HepG2 (cell line): Measurements from ENCODE around the gene CAMKMT. TPM values are rescaled to one million over a fixed set of nuclear protein-coding genes. Genes with fewer than 3 reads are reported as not detected.

Experiments used
- ATAC-seq: fragments of 200-7000 bp; cut with Tn5 transposase; 3 replicates; pipeline ENCODE4 v1.9.1; 2020; ENCODE audit warnings: mild to moderate bottlenecking, moderate library complexity
- BruUV-seq: library from RNA; stranded (reverse); fragments of 400-500 nt; replicated peaks from 2 replicates; lab custom pipeline; 2021; lab: Mats Ljungman, UMichigan
- CTCF ChIA-PET: fragments of 300-600 bp; formaldehyde crosslinking; extraction: SDS; loops from one replicate; lab custom pipeline; 2021; ENCODE audit warnings: low total read pairs, inconsistent platforms, low intra/inter-chr PET ratio; lab: Yijun Ruan, JAX
- POLR2A ChIA-PET: fragments of 350-600 bp; sonication (Branson Sonifier 250); formaldehyde crosslinking; loops from one replicate; lab custom pipeline; 2020; ENCODE audit warnings: antibody characterized with exemption, inconsistent platforms; lab: Yijun Ruan, JAX
- DNase-seq: peaks from one replicate; pipeline ENCODE4 v3.0.0-alpha.2; 2015; ENCODE audit warnings: low spot score
- FAIRE-seq: peaks from 3 replicates; lab custom pipeline; 2011; peaks lifted over from hg19 to GRCh38; lab: Jason Lieb, UNC
- H2AFZ ChIP-seq: one replicate; pipeline ENCODE4 v1.6.1; 2011; ENCODE audit warnings: low read length, inconsistent platforms
- H3K27ac ChIP-seq: fragments of 300-600 bp; 3 replicates; pipeline ENCODE4 v1.8.0; 2011; ENCODE audit warnings: mixed run types, mild to moderate bottlenecking, mixed read lengths, low read length, inconsistent platforms; ENCODE audit not compliant: insufficient read depth; ENCODE audit errors: extremely low read length
- H3K27me3 ChIP-seq, 2 experiments: fragments of 200-600 bp in 1 of 2; 2 replicates in 1 of 2; 3 replicates in 1 of 2; pipeline versions ENCODE4 v1.6.0 to v1.8.0; 2011; ENCODE audit warnings: low read length in 2 of 2, mild to moderate bottlenecking in 2 of 2, moderate library complexity in 2 of 2, inconsistent platforms in 1 of 2; ENCODE audit not compliant: insufficient read depth in 2 of 2, control insufficient read depth in 1 of 2
- H3K36me3 ChIP-seq, 2 experiments: fragments of 200-600 bp in 1 of 2; replicated peaks in 1 of 2; 2 replicates in 1 of 2; 3 replicates in 1 of 2; pipeline versions ENCODE4 v1.5.1 to v1.8.0; 2011; ENCODE audit warnings: low read length in 2 of 2, inconsistent platforms in 1 of 2; ENCODE audit not compliant: insufficient read depth in 2 of 2, control insufficient read depth in 1 of 2
- H3K4me1 ChIP-seq: 2 replicates; pipeline ENCODE4 v1.5.1; 2012; ENCODE audit warnings: low read length, inconsistent platforms; ENCODE audit not compliant: insufficient read depth
- H3K4me2 ChIP-seq: 2 replicates; pipeline ENCODE4 v1.6.0; 2011; ENCODE audit warnings: low read depth, low read length, inconsistent platforms
- H3K4me3 ChIP-seq, 3 experiments: fragments of 200-600 bp in 1 of 3; sonication (generic), shearing (Covaris generic) in 1 of 3; replicated peaks in 1 of 3; 2 replicates each; pipeline ENCODE4 v1.5.1; 2011 to 2016; ENCODE audit warnings: low read length in 3 of 3, inconsistent platforms in 2 of 3, low read depth in 2 of 3, mild to moderate bottlenecking in 2 of 3, control low read depth in 1 of 3, mixed read lengths in 1 of 3; ENCODE audit not compliant: insufficient read depth in 1 of 3
- H3K79me2 ChIP-seq: one replicate; pipeline ENCODE4 v1.6.1; 2011; ENCODE audit warnings: low read length, inconsistent platforms; ENCODE audit not compliant: insufficient read depth
- H3K9ac ChIP-seq: 2 replicates; pipeline ENCODE4 v1.6.0; 2011; ENCODE audit warnings: mild to moderate bottlenecking, low read depth, low read length, inconsistent platforms; ENCODE audit not compliant: insufficient read depth
- H3K9me3 ChIP-seq: 2 replicates; pipeline ENCODE4 v1.5.1; 2012; ENCODE audit warnings: mild to moderate bottlenecking, low read length
- H4K20me1 ChIP-seq: 2 replicates; pipeline ENCODE4 v1.6.0; 2011; ENCODE audit warnings: inconsistent platforms, mild to moderate bottlenecking, low read length, moderate library complexity; ENCODE audit not compliant: insufficient read depth
- ARNTL ChIP-seq: sonication (generic); formaldehyde crosslinking; IDR thresholded peaks from 2 replicates; pipeline ENCODE4 v1.4.0; 2020; ENCODE audit warnings: mild to moderate bottlenecking, missing genetic modification reagents
- HMG20B ChIP-seq: conservative IDR thresholded peaks from 2 replicates; pipeline ENCODE4 v1.6.1; 2016; ENCODE audit warnings: missing genetic modification reagents, missing compliant biosample characterization
- NFRKB ChIP-seq: fragments of 450-650 bp; IDR thresholded peaks from 2 replicates; pipeline ENCODE4 v1.6.1; 2017
- PLRG1 ChIP-seq: fragments of 450-650 bp; conservative IDR thresholded peaks from 2 replicates; pipeline ENCODE4 v1.6.1; 2016
- TCF12 ChIP-seq, 2 experiments: fragments of 450-650 bp in 1 of 2; sonication (generic) in 1 of 2; formaldehyde crosslinking in 1 of 2; IDR thresholded peaks; 2 replicates each; pipeline versions ENCODE4 v1.6.1 to v1.8.0; 2017 to 2022; ENCODE audit warnings: antibody characterized with exemption in 1 of 2, mild to moderate bottlenecking in 1 of 2, missing genetic modification reagents in 1 of 2, moderate library complexity in 1 of 2
- ZFP36L1 ChIP-seq: sonication (generic); formaldehyde crosslinking; IDR thresholded peaks from 2 replicates; pipeline ENCODE4 v1.8.0; 2022; ENCODE audit warnings: mild to moderate bottlenecking, missing genetic modification reagents, moderate library complexity
- ZFP82 ChIP-seq: sonication (generic); formaldehyde crosslinking; IDR thresholded peaks from 2 replicates; pipeline ENCODE4 v1.5.1; 2020; ENCODE audit warnings: mild to moderate bottlenecking, missing genetic modification reagents, borderline replicate concordance
- ZNF484 ChIP-seq: sonication (generic); formaldehyde crosslinking; IDR thresholded peaks from 2 replicates; pipeline ENCODE4 v1.5.1; 2020; ENCODE audit warnings: mild to moderate bottlenecking, low read depth, missing genetic modification reagents, borderline replicate concordance
- ZNF616 ChIP-seq: sonication (generic); formaldehyde crosslinking; IDR thresholded peaks from 2 replicates; pipeline ENCODE4 v1.5.0; 2020; ENCODE audit warnings: low read depth, mild to moderate bottlenecking, missing genetic modification reagents
- ZNF776 ChIP-seq: sonication (generic); formaldehyde crosslinking; IDR thresholded peaks from 2 replicates; pipeline ENCODE4 v1.4.0; 2020; ENCODE audit warnings: mild to moderate bottlenecking, missing genetic modification reagents
- ZNF788 ChIP-seq: sonication (generic); formaldehyde crosslinking; IDR thresholded peaks from 2 replicates; pipeline ENCODE4 v1.5.0; 2020; ENCODE audit warnings: mild to moderate bottlenecking, missing genetic modification reagents, borderline replicate concordance
- WGBS: methylation state at CpG from one replicate; pipeline ENCODE4 v1.1.6; 2017; ENCODE audit warnings: low lambda C conversion rate; 5-methylcytosine and 5-hydroxymethylcytosine counted together
- in situ Hi-C: cut with HindIII; loops from 2 replicates; pipeline ENCODE4 v1.10.0; 2017; ENCODE audit warnings: low pct_unique_long_range_greater_than_20kb; ENCODE audit not compliant: extremely low pct_ligation_motif_present
- intact Hi-C: fragments of 100-400 bp; cut with micrococcal nuclease; formaldehyde crosslinking; loops from one replicate; pipeline ENCODE4 v1.10.0; 2022; ENCODE audit not compliant: unreplicated experiment
- polyA plus RNA-seq, 8 experiments: library from polyadenylated mRNA; depleted of rRNA in 3 of 8; stranded (reverse) in 7 of 8; unstranded in 1 of 8; fragments of >200 nt; fragmentation: Illumina TruSeq in 4 of 8; extraction: Trizol in 4 of 8; gene quantifications; 2 replicates each; pipeline versions ENCODE4 v1.2.1 to v1.2.3, GENCODE V29; 2011 to 2016; ENCODE audit warnings: low read depth in 4 of 8, missing spikeins in 1 of 8, mixed read lengths in 1 of 8; ENCODE audit not compliant: insufficient read depth in 1 of 8
- total RNA-seq, 5 experiments: library from RNA; depleted of rRNA; stranded (reverse); fragments of >200 nt; fragmentation: Illumina TruSeq; extraction: Trizol; gene quantifications; 2 replicates each; pipeline ENCODE4 v1.2.3, GENCODE V29; 2016; ENCODE audit warnings: low read depth in 1 of 5
- TF ChIP-seq, protein P1 (sequence below): sonication (generic); formaldehyde crosslinking; conservative IDR thresholded peaks from 2 replicates; pipeline ENCODE4 v1.8.0; 2022; ENCODE audit warnings: mild to moderate bottlenecking, moderate library complexity, missing genetic modification reagents
- TF ChIP-seq, protein P2 (sequence below): sonication (generic); formaldehyde crosslinking; IDR thresholded peaks from 2 replicates; pipeline ENCODE4 v1.8.1; 2022; ENCODE audit warnings: low read depth, mild to moderate bottlenecking, missing genetic modification reagents
- TF ChIP-seq, protein P3 (sequence below): sonication (generic); formaldehyde crosslinking; IDR thresholded peaks from 2 replicates; pipeline ENCODE4 v1.4.0; 2020; ENCODE audit warnings: missing genetic modification reagents

Gene CAMKMT
- total and polyA plus RNA-seq, 2 of the 13 experiments (the other 11 are each of a cell fraction or from before 2014, with no cell fraction given), result 6.9 to 20.8 TPM

DNA sequence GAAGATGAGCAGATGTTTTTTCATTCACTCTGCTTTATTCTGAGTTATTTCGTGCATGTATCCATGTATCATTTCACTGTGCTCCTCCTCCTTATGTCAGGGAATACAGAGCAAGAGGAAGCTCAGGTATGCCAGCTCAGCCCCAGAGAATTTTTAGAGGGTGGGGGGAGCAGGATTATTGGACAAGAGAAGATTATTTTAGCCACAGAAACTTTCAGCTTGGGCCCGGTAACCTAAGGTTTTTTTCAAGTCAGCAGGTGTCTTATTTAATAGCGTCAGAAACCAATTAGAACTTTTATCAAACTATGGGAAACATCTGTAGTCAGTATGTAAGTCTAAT lies 346.9 kb downstream of the CAMKMT start (continued):
- TF ChIP-seq, protein P1, sequence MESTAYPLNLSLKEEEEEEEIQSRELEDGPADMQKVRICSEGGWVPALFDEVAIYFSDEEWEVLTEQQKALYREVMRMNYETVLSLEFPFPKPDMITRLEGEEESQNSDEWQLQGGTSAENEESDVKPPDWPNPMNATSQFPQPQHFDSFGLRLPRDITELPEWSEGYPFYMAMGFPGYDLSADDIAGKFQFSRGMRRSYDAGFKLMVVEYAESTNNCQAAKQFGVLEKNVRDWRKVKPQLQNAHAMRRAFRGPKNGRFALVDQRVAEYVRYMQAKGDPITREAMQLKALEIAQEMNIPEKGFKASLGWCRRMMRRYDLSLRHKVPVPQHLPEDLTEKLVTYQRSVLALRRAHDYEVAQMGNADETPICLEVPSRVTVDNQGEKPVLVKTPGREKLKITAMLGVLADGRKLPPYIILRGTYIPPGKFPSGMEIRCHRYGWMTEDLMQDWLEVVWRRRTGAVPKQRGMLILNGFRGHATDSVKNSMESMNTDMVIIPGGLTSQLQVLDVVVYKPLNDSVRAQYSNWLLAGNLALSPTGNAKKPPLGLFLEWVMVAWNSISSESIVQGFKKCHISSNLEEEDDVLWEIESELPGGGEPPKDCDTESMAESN (CRISPR knock-in tag), result no peak
- TF ChIP-seq NFRKB, result no peak
- no peak for TF ChIP-seq ZFP82 (CRISPR knock-in tag)

DNA sequence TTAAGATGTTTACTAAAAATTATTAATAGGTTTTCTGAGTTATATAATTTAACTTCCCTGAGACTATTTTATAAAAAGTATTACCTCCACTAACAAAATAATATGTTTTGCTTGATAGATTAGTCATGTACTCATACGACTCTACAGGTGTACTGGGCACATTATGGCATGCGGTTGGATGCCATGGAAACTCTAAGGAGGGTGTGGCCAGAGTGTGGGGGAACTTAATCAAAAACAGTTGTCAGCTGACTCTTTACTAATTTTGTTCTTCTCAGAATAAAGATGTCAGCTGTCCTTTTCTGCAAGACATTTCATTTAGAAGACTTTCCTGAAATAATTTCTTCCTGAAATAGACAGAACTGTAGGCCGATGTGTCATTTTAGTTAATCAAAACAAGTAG lies 351.4 kb downstream of the CAMKMT start:
- Histone ChIP-seq H3K79me2 (no peaks in the 10 kb centered on the region), H3K4me3 (no peak overlapping the region), H3K4me2 (no peak overlapping the region), H2AFZ (no peak overlapping the region), H3K9ac (no peak overlapping the region), H3K27me3 (no peaks in the 10 kb centered on the region), H3K36me3 (no peaks in the 10 kb centered on the region), H4K20me1 (no peaks in the 10 kb centered on the region), H3K27ac (no peak overlapping the region), H3K4me1 (no peaks in the 10 kb centered on the region), H3K9me3 (no peaks in the 10 kb centered on the region)
- ChIA-PET CTCF (no interaction called here), POLR2A (no interaction called here)
- in situ Hi-C loops, result no loop called here
- ATAC-seq (no peak), FAIRE-seq (no peak), DNase-seq (no peak)
- BruUV-seq, result no TSS peak
- 96% methylated on average over 3 of the region's 3 CpGs for WGBS
- intact Hi-C loops, result no loop called here
- TF ChIP-seq ZNF776 (CRISPR knock-in tag), result no peak
- TF ChIP-seq ZNF616 (CRISPR knock-in tag), result no peak
- no peak for TF ChIP-seq HMG20B (CRISPR knock-in tag)
- TF ChIP-seq, protein P2, sequence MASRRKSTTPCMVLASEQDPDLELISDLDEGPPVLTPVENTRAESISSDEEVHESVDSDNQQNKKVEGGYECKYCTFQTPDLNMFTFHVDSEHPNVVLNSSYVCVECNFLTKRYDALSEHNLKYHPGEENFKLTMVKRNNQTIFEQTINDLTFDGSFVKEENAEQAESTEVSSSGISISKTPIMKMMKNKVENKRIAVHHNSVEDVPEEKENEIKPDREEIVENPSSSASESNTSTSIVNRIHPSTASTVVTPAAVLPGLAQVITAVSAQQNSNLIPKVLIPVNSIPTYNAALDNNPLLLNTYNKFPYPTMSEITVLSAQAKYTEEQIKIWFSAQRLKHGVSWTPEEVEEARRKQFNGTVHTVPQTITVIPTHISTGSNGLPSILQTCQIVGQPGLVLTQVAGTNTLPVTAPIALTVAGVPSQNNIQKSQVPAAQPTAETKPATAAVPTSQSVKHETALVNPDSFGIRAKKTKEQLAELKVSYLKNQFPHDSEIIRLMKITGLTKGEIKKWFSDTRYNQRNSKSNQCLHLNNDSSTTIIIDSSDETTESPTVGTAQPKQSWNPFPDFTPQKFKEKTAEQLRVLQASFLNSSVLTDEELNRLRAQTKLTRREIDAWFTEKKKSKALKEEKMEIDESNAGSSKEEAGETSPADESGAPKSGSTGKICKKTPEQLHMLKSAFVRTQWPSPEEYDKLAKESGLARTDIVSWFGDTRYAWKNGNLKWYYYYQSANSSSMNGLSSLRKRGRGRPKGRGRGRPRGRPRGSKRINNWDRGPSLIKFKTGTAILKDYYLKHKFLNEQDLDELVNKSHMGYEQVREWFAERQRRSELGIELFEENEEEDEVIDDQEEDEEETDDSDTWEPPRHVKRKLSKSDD (CRISPR knock-in tag), result no peak
- no peak for TF ChIP-seq ARNTL (CRISPR knock-in tag)
- TF ChIP-seq ZFP36L1 (CRISPR knock-in tag), result no peak
- no peak for TF ChIP-seq ZNF484 (CRISPR knock-in tag)
- TF ChIP-seq PLRG1, result no peak
- no peak for TF ChIP-seq TCF12 (IDR thresholded peaks at IDR 0.05)
- TF ChIP-seq TCF12 (CRISPR knock-in tag; IDR thresholded peaks at IDR 0.05), result no peak
- TF ChIP-seq, protein P3, sequence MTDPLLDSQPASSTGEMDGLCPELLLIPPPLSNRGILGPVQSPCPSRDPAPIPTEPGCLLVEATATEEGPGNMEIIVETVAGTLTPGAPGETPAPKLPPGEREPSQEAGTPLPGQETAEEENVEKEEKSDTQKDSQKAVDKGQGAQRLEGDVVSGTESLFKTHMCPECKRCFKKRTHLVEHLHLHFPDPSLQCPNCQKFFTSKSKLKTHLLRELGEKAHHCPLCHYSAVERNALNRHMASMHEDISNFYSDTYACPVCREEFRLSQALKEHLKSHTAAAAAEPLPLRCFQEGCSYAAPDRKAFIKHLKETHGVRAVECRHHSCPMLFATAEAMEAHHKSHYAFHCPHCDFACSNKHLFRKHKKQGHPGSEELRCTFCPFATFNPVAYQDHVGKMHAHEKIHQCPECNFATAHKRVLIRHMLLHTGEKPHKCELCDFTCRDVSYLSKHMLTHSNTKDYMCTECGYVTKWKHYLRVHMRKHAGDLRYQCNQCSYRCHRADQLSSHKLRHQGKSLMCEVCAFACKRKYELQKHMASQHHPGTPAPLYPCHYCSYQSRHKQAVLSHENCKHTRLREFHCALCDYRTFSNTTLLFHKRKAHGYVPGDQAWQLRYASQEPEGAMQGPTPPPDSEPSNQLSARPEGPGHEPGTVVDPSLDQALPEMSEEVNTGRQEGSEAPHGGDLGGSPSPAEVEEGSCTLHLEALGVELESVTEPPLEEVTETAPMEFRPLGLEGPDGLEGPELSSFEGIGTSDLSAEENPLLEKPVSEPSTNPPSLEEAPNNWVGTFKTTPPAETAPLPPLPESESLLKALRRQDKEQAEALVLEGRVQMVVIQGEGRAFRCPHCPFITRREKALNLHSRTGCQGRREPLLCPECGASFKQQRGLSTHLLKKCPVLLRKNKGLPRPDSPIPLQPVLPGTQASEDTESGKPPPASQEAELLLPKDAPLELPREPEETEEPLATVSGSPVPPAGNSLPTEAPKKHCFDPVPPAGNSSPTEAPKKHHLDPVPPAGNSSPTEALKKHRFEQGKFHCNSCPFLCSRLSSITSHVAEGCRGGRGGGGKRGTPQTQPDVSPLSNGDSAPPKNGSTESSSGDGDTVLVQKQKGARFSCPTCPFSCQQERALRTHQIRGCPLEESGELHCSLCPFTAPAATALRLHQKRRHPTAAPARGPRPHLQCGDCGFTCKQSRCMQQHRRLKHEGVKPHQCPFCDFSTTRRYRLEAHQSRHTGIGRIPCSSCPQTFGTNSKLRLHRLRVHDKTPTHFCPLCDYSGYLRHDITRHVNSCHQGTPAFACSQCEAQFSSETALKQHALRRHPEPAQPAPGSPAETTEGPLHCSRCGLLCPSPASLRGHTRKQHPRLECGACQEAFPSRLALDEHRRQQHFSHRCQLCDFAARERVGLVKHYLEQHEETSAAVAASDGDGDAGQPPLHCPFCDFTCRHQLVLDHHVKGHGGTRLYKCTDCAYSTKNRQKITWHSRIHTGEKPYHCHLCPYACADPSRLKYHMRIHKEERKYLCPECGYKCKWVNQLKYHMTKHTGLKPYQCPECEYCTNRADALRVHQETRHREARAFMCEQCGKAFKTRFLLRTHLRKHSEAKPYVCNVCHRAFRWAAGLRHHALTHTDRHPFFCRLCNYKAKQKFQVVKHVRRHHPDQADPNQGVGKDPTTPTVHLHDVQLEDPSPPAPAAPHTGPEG, result no peak
- no peak for TF ChIP-seq ZNF788 (CRISPR knock-in tag)
